GM10847 (cell line): Measurements from ENCODE around the gene DUOX2.

Experiments used
- POLR2A ChIP-seq: IDR thresholded peaks from 2 replicates; pipeline ENCODE4 v1.6.1; 2011; ENCODE audit not compliant: insufficient read length; ENCODE audit errors: extremely low read depth

DUOX2 gene

GRCh38 chr15:45050587-45050986 lies 63.4 kb downstream of the DUOX2 start:
- no peak for TF ChIP-seq POLR2A

GRCh38 chr15:45048794-45049631 lies 65.0 kb downstream of the DUOX2 start:
- TF ChIP-seq POLR2A, result no peak
